LNCAP (cell line): ENCODE results near the gene METAP1D.

Source experiments
- TF ChIP-seq, protein P1 (sequence below): fragments of 450-650 bp; IDR thresholded peaks from 2 replicates; pipeline ENCODE4 v1.5.1; 2017; ENCODE audit warnings: mild to moderate bottlenecking

Gene METAP1D

DNA sequence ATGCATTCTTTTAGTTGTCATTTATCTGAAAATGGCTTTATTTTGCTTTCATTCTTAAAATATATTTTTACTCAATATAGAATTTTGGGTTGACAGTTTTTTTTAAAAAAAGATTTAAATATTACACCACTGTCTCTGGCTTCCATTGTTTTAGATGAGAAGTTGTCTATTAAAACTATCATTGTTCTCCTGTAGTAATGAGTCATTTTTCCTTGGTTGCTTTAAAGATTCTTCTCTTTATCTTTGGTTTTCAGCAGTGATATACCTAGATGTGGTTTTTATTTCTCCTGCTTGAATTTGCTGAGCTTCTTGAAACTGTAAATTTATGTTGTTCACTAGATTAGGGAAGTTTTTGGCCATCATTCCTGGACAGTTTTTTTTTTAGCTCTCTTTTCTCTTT lies 129.7 kb downstream of the METAP1D start:
- TF ChIP-seq, protein P1, sequence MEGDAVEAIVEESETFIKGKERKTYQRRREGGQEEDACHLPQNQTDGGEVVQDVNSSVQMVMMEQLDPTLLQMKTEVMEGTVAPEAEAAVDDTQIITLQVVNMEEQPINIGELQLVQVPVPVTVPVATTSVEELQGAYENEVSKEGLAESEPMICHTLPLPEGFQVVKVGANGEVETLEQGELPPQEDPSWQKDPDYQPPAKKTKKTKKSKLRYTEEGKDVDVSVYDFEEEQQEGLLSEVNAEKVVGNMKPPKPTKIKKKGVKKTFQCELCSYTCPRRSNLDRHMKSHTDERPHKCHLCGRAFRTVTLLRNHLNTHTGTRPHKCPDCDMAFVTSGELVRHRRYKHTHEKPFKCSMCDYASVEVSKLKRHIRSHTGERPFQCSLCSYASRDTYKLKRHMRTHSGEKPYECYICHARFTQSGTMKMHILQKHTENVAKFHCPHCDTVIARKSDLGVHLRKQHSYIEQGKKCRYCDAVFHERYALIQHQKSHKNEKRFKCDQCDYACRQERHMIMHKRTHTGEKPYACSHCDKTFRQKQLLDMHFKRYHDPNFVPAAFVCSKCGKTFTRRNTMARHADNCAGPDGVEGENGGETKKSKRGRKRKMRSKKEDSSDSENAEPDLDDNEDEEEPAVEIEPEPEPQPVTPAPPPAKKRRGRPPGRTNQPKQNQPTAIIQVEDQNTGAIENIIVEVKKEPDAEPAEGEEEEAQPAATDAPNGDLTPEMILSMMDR = no peak
